ENCODE measurements around the gene ALDH1L2.
A peak's percentile ranks its signal among the peaks of the same experiment; 100 is the strongest.

The ALDH1L2 gene

DNA sequence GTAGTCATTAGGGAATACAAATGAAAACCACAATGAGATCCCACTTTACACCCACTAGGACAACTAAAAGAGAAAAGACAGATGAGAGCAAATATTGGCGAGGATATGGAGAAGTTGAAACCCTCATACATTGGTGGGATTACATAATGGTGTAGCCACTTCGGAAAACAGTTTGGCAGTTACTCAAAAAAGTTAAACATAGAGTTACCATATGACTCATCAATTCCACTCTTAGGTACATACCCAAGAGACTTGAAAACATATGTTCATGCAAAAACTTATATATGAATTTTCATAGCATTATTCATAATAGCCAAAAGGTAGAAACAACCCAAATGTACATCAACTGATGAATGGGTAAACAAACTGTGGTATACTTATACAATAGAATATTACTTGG, 27.1 kb downstream of the ALDH1L2 start:
- H3K27ac ChIP-seq (ENCODE audit: low read depth, low read length, poor library complexity, severe bottlenecking): no peak overlapping the region
- H3F3A ChIP-seq (ENCODE audit: insufficient read depth, low read length): no peaks in the 10 kb centered on the region

GRCh38 chr12:105053116-105053572, 31.1 kb downstream of the ALDH1L2 start:
- Histone ChIP-seq H3K79me2 (ENCODE audit: insufficient read depth, low read length) (no peaks in the 10 kb centered on the region), H3K4me3 (ENCODE audit: low read depth, low read length, poor library complexity, severe bottlenecking) (no peak overlapping the region), H3K9me3 (ENCODE audit: low read length) (no peaks in the 10 kb centered on the region), H3K9ac (ENCODE audit: low read length) (no peak overlapping the region), H3K27me3 (ENCODE audit: insufficient read depth, low read length) (no peaks in the 10 kb centered on the region), H3F3A (ENCODE audit: insufficient read depth, low read length) (no peaks in the 10 kb centered on the region), H3K9me2 (ENCODE audit: low read depth, low read length) (no peaks in the 10 kb centered on the region), H3K27ac (ENCODE audit: low read depth, low read length, poor library complexity, severe bottlenecking) (no peak overlapping the region), H3K36me3 (ENCODE audit: insufficient read depth, low read length) (no peaks in the 10 kb centered on the region), H3K4me1 (ENCODE audit: insufficient read depth, low read length, severe bottlenecking) (no peaks in the 10 kb centered on the region), H4K20me1 (ENCODE audit: insufficient read depth, low read length) (no peaks in the 10 kb centered on the region), H3K4me2 (ENCODE audit: low read length) (no peak overlapping the region), H2AFZ (ENCODE audit: low read length) (no peak overlapping the region)
- TF ChIP-seq EZH2 (IDR thresholded peaks at IDR 0.05; ENCODE audit: borderline replicate concordance, low read length) (no peak), CTCF (IDR thresholded peaks at IDR 0.05; ENCODE audit: low read length) (peak; percentile 73)

More for the DNA sequence above, 27.1 kb downstream of the ALDH1L2 start:
- no peaks in the 10 kb centered on the region for H3K9me3 ChIP-seq (ENCODE audit: low read length)
- no peaks in the 10 kb centered on the region for H3K79me2 ChIP-seq (ENCODE audit: insufficient read depth, low read length)
- no peak overlapping the region for H3K4me2 ChIP-seq (ENCODE audit: low read length)
- TF ChIP-seq EZH2 (IDR thresholded peaks at IDR 0.05; ENCODE audit: borderline replicate concordance, low read length): no peak
- TF ChIP-seq CTCF (IDR thresholded peaks at IDR 0.05; ENCODE audit: low read length): no peak
- H3K9ac ChIP-seq (ENCODE audit: low read length): no peak overlapping the region
- no peaks in the 10 kb centered on the region for H4K20me1 ChIP-seq (ENCODE audit: insufficient read depth, low read length)
- no peaks in the 10 kb centered on the region for H3K9me2 ChIP-seq (ENCODE audit: low read depth, low read length)
- H3K4me1 ChIP-seq (ENCODE audit: insufficient read depth, low read length, severe bottlenecking): no peaks in the 10 kb centered on the region
- no peaks in the 10 kb centered on the region for H3K27me3 ChIP-seq (ENCODE audit: insufficient read depth, low read length)
- no peaks in the 10 kb centered on the region for H3K36me3 ChIP-seq (ENCODE audit: insufficient read depth, low read length)
- H2AFZ ChIP-seq (ENCODE audit: low read length): no peak overlapping the region
- H3K4me3 ChIP-seq (ENCODE audit: low read depth, low read length, poor library complexity, severe bottlenecking): no peak overlapping the region

DNA sequence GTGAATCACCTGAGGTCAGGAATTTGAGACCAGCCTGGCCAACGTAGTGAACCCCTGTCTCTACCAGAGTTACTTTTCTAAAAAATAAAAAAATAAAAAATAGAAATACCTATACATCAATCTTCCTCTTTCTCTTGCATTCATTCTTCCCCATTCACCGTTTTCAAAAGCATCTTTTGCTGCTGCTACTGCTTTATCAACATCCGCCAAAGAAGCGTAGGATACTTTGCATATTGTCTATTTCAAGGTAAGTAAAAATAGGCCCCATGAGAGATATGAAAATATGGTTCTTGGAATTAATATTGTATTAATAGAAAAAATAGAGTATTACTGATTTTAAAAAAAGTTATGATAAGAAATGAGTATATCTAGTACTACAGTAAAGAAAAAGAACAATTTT, 32.3 kb downstream of the ALDH1L2 start:
- Histone ChIP-seq H2AFZ (ENCODE audit: low read length) (no peak overlapping the region), H3K9ac (ENCODE audit: low read length) (no peak overlapping the region), H3K4me1 (ENCODE audit: insufficient read depth, low read length, severe bottlenecking) (no peaks in the 10 kb centered on the region), H3F3A (ENCODE audit: insufficient read depth, low read length) (no peaks in the 10 kb centered on the region), H3K9me3 (ENCODE audit: low read length) (no peaks in the 10 kb centered on the region), H3K27me3 (ENCODE audit: insufficient read depth, low read length) (no peaks in the 10 kb centered on the region), H3K79me2 (ENCODE audit: insufficient read depth, low read length) (no peaks in the 10 kb centered on the region), H3K4me2 (ENCODE audit: low read length) (no peak overlapping the region), H3K9me2 (ENCODE audit: low read depth, low read length) (no peaks in the 10 kb centered on the region), H3K4me3 (ENCODE audit: low read depth, low read length, poor library complexity, severe bottlenecking) (no peak overlapping the region), H4K20me1 (ENCODE audit: insufficient read depth, low read length) (no peaks in the 10 kb centered on the region), H3K27ac (ENCODE audit: low read depth, low read length, poor library complexity, severe bottlenecking) (no peak overlapping the region), H3K36me3 (ENCODE audit: insufficient read depth, low read length) (no peaks in the 10 kb centered on the region)
- TF ChIP-seq CTCF (IDR thresholded peaks at IDR 0.05; ENCODE audit: low read length) (no peak), EZH2 (IDR thresholded peaks at IDR 0.05; ENCODE audit: borderline replicate concordance, low read length) (no peak)
